Medulla oblongata (tissue), 1 donor: Measurements from ENCODE around the gene TRIM4.
"Not testable (repeated sequence)": the region's sequence is repeated elsewhere in the genome, so short reads cannot be mapped to it uniquely, and the experiment has no call there.

Experiments
- DNase-seq: peaks from one replicate; pipeline ENCODE4 v3.0.0-alpha.2; 2015; ENCODE audit errors: extremely low spot score

Gene TRIM4

DNA sequence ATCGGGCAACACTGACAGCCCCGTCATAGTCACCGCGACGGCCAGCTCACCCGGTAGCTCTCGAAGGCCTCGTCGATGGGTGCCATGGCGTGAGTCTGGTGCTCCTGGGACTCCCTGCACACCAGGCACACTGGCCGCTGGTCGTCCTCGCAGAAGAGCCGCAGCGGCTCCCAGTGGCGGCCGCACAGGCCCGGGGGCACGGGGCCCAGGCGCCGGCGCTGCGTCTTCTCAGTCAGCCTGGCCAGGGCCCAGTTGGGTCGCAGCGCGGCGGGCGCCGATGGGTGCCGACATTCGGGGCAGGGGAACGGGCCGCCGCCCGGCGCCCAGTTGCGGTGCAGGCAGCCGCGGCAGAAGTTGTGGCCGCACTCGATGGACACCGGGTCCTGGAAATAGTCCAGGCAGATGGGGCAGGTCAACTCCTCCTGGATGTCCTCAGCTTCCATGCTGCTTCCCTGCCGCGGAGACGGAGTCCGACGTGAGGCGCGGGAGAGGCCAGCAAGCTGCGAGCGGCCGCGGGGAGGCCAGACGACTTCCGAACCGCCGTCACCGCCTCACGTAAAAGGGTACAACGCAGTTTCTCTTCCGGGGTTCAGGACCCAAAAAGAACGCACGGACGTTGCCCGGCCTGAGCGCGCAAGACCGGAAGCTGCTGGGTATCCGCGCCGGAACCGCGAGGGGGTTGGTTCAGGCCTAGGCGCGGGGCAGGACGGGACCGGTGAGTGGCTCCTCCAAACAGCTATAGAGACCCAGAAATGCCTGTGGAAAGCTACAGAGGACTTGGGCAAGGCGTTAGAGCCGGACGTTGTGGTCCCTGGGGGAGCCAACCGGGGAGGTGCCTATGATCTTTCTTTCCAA is at the start of gene TRIM4:
Gene TRIM4 (minus strand): TSS at position 572 of the 855 bp plus-strand sequence. CDS start 129 bp downstream, at position 443.
- peak; percentile 93 for DNase-seq

GRCh38 chr7:99958564-99959227 is 39.4 kb upstream of the TRIM4 start:
- no peak for DNase-seq

- DNase-seq, result no peak
Measured at GRCh38 chr7:99955247-99955646, 35.9 kb upstream of the TRIM4 start.

DNA sequence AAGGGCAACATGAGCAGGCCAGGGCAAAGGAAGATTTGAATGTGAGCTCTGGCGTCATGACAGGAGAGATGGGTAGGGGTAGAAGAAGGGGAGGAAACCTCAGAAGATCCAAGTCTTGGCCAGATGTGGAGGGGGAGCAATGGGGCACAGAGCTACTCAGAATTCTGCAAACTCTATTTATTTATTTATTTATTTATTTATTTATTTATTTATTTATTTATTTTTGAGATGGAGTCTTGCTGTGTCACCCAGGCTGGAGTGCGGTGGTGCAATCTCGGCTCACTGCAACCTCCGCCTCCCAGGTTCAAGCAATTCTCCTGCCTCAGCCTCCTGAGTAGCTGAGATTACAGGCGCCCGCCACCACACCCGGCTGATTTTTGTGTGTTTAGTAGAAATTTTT is 35.3 kb upstream of the TRIM4 start:
- not testable (repeated sequence) for DNase-seq

DNA sequence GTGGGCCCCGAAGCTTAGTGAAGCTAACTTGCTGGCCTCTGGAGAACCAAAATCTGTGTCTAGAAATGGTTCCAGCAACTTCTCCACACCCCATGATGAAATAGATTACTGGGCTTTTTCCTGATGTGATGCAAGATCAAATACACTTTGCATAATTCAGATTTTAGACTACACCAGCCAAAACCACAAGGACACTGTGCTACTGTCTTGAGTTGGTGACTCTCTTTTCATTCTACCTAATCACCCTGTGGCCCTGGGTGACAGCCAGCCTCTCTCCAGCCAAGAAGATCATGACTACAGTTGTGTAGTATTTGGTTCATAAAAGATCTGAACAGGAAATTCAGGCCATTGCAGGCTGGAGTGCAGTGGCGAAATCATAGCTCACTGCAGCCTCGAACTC is 34.3 kb upstream of the TRIM4 start:
- DNase-seq, result no peak

- DNase-seq, result not testable (repeated sequence)
Measured at GRCh38 chr7:99952649-99953048, 33.3 kb upstream of the TRIM4 start.

- DNase-seq, result not testable (repeated sequence)
Measured at GRCh38 chr7:99950819-99951218, 31.5 kb upstream of the TRIM4 start.

DNA sequence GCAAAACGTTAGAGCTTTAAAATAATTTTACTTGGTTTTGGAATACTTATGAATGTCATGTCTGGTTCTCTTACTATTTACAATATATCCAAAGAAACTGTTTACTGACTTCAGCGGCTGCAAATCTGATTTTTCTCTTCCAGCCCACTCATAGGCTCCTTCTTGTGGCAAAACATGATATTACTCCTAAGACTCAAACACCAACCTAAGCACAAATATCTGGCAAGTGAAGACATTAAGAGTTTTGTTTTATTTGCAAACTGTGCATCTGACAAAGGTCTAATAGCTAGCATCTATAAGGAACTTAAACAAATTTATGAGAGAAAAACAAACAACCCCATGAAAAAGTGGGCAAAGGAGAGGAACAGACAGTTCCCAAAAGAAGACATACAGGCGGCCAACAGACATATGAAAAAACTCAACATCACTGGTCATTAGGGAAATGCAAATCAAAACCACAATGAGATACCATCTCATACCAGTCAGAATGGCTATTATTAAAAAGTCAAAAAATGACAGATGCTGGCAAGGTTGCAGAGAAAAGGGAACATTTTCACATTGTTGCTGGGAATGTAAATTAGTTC is 30.4 kb upstream of the TRIM4 start:
- no peak for DNase-seq

GRCh38 chr7:99947608-99948007 is 28.3 kb upstream of the TRIM4 start:
- DNase-seq, result no peak

DNA sequence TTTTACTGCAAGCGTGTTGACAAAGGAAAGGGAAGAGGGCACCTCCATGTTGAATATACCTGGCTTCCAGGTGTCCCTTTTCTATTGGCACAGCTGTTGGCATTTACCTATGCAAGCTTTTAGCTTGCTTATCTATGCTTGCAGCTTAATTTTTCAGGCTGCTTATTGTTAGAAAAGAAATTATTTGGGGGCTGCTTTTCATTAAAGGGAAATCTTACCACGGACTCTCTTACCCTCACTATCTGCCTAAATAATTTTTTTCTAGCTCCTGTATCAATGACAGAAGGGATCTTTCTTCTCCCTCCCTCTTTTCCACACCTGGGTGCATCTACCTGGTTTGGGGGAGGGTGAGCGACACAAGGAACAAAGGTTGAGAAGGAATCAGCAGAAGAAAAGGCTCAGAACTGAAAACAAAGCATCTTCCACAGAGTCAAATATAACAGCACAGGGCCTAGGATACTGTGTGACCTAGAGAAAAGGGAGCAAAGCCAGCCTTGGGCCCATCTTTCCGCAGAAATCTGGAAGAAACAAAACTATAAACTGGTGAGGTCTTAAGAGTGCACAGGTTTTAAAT is 25.3 kb upstream of the TRIM4 start:
- no peak for DNase-seq

DNA sequence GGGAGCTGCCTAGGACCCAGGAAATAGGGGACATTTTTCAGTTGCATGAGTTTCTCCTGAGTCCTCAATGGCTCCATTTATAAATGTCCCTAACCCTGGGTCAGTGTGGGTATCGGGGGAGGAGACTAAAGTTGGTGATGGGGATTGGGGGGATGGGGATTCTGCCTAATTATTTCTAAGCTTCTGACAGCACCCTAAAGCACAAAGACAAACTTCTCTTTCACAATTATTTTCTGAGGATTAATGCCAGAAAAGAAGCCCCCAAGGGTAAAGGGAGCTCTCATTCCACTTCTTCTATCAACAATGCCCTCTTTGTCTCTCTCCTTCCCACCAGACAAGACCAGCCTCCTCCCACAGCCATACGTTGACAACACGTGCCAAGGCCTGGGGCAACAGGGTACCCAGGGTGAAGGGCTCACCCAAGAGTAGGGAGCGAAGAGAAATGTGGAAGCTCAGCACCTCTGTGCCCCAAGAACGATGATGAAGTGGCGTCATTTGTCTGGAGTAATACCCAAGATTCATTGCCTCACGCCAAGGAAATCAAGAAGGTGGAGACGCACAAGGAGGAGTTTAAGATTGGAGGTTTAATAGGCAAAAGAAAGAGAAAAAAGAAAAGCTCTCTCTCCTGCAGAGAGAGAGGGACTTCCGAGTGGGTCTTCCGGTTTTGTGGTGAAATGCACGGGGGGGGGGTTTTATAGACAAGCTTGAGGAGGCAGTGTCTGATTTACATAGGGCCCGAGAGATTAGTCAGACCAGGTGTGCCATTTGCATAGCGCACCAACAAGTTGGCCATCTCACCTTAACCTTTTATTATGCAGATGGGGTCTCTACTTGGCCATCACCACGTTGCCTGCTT is 24.5 kb upstream of the TRIM4 start:
- DNase-seq, result no peak

DNA sequence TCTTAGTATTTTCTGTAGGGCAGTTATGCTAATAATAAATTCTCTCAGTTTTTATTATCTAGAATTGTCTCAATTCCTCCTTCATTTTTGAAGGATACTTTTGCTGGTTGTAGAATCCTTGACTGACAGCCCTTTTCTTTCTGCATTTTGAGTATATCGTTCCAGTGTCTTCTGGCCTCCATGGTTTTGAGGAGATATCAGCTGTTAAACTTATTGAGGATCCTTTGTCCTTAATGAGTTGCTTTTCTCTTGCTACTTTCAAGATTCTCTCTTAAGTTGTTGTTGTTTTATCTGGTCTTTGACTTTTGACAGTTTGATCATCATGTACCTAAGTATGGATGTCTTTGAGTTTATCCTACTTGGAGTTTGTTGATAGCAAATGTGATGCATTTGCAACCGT is 19.0 kb upstream of the TRIM4 start:
- DNase-seq, result no peak

DNA sequence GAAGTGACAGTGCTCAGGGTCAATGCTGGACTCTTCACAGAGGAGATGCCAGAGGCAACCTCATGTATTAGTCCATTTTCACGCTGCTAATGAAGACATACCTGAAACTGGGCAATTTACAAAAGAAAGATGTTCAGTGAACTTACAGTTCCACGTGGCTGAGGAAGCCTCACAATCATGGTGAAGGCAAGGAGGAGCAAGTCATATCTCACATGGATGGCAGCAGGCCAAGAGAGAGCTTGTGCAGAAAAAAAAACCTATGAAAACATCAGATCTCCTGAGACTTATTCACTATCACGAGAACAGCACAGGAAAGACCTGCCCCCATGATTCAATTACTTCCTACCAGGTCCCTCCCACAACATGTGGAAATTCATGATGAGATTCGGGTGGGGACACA is 15.7 kb upstream of the TRIM4 start:
- DNase-seq, result not testable (repeated sequence)

GRCh38 chr7:99930376-99930775 is 11.0 kb upstream of the TRIM4 start:
- DNase-seq, result no peak

DNA sequence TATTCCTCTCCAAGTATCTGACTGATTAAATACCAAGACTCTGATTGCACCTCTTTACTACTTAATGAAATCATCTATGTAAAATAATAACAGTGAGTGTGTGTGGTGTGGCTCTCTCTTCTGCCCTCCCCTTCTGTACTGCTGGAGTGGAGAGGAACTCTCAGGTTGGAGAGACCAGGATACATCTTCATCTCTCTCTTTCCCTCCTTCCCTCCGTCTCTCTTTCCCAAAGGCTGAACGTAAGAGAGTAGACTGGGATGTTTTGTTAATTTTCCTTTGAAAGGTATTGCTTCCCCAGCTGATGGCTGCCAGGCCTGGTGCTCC is 10.4 kb upstream of the TRIM4 start:
- DNase-seq, result no peak

DNA sequence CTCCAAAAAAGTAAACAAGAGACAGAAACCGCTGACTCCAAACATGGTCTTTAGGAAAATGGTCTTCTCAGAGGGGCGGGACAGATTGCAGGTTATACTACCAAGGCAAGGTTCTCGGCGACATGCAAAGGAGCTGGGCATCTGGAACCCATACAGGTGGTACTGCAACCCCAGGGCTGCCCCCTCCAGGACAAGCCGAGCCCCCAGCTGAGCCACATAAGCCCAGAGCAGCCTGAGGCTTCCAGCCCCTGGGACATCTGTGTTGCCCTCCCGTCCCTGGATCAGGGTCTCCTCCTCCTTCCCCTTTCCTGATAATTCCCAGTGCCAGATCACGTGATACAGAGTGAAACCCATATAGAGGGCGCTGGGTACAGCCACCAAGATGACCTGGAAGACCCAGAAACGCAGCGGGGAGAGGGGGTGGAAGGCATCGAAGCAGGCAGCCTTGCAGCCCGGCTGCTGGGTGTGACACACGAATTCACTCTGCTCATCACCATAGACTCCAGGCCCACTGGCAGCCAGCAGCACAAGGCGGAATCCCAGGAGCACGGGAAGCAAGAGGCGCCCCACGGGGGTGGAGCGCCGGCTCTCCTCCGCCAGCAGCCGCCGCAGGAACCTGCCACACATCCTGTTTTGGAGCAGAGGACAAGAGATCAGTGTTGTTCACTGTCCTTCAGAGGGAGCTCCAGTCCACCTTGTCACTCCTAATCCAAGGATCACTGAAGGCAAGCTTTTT is 9.8 kb upstream of the TRIM4 start, which contains the start of gene GJC3:
Gene GJC3 (minus strand): TSS at position 627 of the 736 bp plus-strand sequence. CDS start 0 bp downstream, at position 627.
- peak; percentile 54 for DNase-seq

- DNase-seq, result no peak
Measured at GRCh38 chr7:99928188-99928587, 8.9 kb upstream of the TRIM4 start.

DNA sequence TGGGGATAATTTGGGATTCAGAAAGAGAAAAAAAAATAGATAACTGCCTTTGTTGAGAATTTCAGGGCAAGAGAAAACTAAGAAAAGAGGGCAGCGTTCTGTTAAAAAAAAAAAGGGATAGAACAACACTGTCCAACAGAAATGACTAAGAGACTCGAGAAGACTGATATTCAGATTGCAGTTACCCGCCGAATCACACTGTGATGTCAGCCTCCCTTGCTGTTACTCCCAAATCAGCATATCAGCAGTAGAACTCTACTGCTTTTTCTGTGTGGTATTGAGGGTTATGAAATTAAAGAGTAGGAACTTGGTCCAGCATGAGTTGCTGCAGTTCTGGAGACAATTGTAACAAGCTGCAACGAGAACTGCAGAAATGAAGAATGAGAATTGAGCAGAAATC is 8.2 kb upstream of the TRIM4 start:
- no peak for DNase-seq

DNA sequence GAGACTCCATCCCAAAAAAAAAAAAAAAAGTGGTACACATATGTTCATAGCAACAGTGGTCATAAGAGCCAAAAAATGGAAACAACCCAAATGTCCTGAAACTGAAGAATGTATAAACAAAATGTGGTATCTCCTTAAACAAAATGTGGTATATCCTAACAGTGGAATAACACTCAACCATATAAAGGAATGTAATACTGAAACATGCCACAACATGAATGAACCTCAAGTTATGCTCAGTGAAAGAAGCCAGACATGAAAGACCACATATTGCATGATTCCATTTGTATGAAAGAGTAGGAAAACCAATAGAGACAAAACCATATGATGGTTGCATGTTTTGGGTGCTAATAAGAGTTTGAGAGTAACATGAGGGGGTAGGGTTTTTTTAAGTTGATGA is 7.0 kb upstream of the TRIM4 start:
- no peak for DNase-seq

GRCh38 chr7:99923200-99923599 is 3.9 kb upstream of the TRIM4 start:
- no peak for DNase-seq

- no peak for DNase-seq
Measured at GRCh38 chr7:99920149-99920548, 819 bp upstream of the TRIM4 start.
